ENCODE results near the gene SZRD1.

The SZRD1 gene

GRCh38 chr1:16367968-16368890 is 1.2 kb downstream of the SZRD1 start:
- DNase-seq: no peak

- no peak for DNase-seq
Measured at GRCh38 chr1:16369821-16370220, 2.8 kb downstream of the SZRD1 start.

DNA sequence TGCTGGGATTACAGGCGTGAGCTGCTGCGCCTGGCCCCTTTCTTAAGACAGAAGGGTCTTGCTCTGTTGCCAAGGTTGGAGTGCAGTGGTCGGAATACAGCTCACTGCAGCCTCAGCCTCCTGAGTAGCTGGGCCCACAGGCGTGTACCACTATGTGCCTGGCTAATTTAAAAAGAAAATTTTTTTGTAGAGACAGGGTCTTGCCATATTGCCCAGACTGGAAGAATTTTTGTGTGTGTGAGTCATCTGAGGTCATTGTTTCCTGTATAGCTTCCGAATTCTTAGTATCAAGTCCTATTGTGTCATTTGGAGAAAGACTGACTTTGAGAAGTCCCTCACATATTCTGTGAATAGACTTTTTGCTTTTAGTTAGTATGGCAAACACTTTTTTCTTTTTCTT is 4.7 kb downstream of the SZRD1 start:
- DNase-seq: no peak

- no peak for DNase-seq
Measured at GRCh38 chr1:16372535-16373285, 5.7 kb downstream of the SZRD1 start.

- no peak for DNase-seq
Measured at GRCh38 chr1:16374266-16374665, 7.2 kb downstream of the SZRD1 start.

GRCh38 chr1:16375521-16376340 is 8.7 kb downstream of the SZRD1 start:
- DNase-seq: no peak

- DNase-seq: no peak
Measured at GRCh38 chr1:16376971-16377370, 9.9 kb downstream of the SZRD1 start.

DNA sequence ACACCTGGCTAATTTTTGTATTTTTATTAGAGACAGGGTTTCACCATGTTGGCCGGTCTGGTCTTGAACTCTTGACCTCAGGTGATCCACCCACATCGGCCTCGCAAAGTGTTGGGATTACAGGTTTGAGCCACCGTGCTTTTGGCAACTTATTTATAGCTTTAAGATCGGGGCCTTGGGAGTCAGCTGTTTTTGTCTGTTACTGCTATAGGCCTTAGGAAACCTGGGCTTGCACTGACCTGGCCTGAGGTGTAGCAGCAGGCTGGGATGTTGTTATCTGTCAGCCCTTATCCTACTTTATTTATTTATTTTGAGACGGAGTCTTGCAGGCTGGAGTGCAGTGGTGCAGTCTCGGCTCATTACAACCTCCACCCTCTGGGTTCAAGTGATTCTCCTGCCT is 11.4 kb downstream of the SZRD1 start:
- DNase-seq: no peak

GRCh38 chr1:16380868-16381267 is 13.8 kb downstream of the SZRD1 start:
- no peak for DNase-seq

DNA sequence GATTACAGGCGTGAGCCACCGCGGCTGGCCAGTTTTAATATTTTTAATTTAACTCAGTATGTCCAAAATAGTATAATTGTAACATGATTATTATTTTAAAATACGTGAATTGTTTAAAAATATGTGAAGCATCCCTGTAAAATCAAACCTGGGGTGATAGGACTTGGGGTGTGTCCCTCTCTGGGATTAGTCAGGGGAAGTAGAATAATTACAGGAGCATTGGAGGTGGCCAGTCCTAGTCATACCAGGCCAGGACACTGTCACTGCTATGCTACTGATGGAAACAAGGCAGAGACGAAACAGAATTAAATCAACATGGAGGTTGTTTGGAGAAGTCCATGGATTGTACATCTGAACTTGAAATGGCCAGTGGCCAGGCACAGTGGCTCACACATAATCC is 16.8 kb downstream of the SZRD1 start:
- DNase-seq: no peak

DNA sequence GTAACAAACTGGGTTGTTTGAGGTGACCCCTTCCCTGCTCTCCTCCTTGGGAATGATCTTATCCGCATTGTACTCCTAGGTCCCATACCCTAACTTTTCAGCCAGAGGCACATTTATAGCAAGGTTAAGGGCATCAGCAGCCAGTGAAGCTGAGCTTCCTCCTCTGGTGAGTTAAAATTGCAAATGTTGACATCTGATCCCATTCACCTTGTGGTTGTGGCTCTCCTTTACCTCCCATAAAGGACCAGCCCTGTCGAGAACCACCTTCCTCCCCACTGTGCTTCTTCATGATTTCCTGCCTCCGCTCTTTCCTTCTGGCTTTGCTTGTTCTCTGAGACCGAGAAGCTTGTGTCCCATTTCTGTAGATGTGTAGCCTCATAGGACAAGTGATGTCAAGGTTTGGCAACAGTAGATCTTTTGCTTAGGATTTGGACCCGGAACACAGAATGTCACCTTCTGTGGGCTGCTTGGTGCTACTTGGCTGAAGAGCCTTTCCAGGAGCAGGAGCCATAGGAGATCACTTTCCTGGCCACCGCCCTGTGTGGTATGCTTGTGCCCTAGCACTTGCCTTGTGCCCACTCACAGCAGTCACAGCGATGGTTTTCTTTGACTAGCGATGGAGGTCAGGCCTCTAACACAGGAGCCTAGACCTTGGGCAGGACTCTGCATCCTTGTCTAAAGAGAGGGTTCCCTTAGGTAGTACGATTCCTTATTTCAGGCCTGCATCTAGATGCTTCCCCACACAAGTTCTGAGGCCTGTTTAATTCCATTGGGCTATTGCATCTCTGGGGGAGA is 18.8 kb downstream of the SZRD1 start:
- DNase-seq: no peak

- no peak for DNase-seq
Measured at GRCh38 chr1:16386454-16387113, 19.5 kb downstream of the SZRD1 start.

GRCh38 chr1:16387201-16388188 is 20.5 kb downstream of the SZRD1 start:
- DNase-seq: no peak

DNA sequence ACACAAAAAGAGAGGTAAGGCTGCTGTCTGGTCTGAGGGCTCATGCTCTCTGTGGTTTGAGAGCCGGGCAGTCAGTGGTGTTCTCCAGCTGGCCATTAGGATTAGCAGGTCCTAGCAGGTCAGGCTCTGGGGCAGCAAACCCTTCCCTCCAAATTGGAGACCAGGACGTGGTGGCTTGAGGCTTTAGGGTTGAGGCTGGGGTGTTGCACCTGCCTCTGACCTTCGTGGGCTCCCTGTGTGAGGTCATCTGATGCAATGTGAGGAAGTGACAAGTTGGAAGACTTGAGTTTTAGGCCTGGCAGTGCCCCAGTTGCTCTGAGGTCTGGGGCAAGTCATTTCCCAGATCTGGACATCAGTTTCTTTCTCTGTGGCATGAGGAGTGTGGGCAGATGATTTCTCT is 24.4 kb downstream of the SZRD1 start:
- DNase-seq: no peak

- no peak for DNase-seq
Measured at GRCh38 chr1:16392740-16393569, 25.9 kb downstream of the SZRD1 start.

- no peak for DNase-seq
Measured at GRCh38 chr1:16393570-16394521, 26.8 kb downstream of the SZRD1 start.

DNA sequence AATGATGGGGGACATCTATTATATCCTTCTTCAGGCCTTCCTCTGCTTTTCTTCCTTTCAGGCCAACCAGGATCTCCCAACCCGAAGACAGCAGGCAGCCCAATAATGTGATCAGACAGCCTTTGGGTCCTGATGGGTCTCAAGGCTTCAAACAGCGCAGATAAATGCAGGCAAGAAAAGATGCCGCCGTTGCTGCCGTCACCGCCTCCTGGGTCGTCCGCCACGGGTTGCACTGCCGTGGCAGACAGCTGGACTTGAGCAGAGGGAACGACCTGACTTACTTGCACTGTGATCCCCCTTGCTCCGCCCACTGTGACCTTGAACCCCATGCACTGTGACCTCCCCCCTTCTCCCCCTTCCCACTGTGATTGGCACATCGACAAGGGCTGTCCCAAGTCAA is 27.9 kb downstream of the SZRD1 start:
- no peak for DNase-seq

DNA sequence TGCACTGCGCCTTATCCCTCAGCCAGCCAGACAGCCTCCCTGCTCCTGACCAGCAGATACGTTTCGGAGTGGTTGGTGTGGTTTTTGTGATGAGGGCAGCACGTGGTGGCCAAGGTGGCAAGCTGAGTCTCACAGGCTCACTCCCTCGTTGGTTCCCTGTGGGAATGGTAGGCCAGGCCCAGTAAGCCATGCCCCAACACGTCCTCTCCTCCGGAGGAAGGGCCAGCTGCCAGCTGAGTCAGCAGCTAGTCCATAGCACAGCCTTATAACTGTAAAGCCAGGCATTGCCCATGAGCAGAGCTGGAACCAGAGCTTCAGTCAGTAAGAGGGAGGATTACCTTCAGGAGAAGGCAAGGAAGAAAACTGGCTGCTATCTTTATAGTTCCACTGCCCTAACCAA is 29.5 kb downstream of the SZRD1 start:
- no peak for DNase-seq
